Embryonic facial prominence (tissue), 1 donor: Measurements from ENCODE around the gene MYH13.

Source experiments
- DNase-seq: peaks from one replicate; pipeline ENCODE4 v3.0.0-alpha.2; 2016; ENCODE audit errors: extremely low spot score

MYH13 gene

DNA sequence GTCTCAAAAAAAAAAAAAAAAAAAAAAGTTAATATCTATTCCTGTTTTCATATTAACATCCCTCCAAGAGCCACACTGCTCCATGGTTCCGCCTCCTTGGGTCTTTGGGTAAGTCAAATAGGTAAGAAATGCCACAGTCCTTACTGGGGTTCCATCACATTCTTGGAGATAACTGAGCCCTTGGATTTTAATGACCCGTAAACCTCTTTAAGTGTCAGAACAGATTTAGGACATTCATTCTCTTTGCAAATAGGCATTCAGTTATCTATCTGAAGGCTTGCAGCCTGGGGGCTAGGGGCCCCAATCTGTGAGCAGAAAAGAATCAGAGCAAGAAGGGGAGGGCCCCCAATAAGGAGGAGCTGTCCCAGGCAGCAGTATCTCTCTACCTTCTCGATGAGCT is 28.0 kb downstream of the MYH13 start:
- no peak for DNase-seq

DNA sequence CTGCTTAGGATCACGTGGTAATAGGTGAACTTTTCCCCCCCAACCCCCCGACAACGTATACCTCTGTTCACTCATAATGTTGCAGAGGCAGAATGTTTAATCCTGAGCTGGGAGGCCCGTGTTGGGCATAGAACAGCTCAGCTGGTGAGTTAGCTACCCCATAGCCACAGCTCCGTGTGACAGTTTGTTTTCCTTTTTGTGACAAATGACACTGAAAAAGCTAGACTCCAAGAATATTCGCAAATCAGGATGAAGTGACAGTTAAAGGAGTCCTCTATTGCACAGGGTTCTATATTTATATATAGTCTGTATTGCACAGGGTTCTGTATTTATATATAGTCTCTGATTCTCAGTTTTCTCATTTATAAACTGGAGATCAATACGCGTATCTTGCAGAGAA is 33.8 kb downstream of the MYH13 start:
- DNase-seq, result no peak

DNA sequence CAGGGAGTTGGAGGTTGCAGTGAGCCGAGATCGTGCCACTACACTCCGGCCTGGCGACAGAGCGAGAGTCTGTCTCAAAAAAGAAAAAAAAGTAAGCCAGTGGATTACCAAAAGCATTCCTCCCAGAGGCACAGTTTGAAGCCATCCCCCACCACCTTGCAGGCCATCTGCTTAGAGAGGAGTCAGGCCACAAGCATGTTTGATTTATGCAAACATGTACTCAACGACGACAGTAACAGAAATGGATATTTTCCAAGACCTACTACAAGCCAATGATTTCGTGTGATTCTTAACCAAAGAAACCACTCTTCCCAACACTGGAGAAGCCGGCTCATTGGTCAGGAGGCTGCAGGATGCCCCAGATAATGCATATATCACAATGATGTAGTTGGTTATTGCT is 34.8 kb downstream of the MYH13 start:
- no peak for DNase-seq

DNA sequence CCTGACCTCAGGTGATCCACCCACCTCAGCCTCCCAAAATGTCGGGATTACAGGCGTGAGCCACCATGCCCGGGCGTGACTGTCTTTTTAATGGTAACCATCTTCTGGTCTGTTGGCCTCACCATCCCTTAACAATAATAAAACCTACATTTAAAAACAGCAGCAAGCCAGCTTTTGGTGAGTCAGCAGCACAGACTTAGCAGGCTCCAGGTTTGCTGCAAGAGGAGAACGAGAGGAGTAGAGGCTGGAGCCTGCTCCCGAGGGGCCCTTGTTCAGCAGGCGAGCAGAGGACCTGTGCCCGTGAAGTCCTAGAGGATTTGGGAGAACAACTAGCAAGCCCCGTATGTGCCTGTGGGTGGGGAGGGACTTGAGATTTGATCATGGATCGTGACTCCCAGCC is 35.7 kb downstream of the MYH13 start:
- no peak for DNase-seq

GRCh38 chr17:10336393-10336792 is 36.4 kb downstream of the MYH13 start:
- DNase-seq, result no peak

DNA sequence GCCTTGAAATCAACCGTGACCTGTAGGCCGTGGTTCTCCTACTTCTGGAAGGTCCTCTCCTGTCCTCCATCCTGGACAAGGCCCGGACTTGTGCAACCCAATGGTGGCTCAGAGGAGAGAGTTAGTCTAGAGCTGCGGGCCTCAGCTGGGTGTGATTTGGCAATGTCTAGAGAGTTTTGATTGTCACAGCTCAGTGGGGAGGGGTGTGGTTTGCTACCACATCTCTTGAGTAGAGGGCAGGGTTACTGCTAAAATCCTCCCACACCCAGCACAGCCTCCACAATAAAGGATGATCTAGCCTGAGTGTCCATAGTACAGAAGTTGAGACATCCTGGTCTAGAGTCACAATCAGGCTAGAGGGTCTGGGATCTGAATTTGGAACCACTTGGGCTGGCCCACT is 40.3 kb downstream of the MYH13 start:
- no peak for DNase-seq

DNA sequence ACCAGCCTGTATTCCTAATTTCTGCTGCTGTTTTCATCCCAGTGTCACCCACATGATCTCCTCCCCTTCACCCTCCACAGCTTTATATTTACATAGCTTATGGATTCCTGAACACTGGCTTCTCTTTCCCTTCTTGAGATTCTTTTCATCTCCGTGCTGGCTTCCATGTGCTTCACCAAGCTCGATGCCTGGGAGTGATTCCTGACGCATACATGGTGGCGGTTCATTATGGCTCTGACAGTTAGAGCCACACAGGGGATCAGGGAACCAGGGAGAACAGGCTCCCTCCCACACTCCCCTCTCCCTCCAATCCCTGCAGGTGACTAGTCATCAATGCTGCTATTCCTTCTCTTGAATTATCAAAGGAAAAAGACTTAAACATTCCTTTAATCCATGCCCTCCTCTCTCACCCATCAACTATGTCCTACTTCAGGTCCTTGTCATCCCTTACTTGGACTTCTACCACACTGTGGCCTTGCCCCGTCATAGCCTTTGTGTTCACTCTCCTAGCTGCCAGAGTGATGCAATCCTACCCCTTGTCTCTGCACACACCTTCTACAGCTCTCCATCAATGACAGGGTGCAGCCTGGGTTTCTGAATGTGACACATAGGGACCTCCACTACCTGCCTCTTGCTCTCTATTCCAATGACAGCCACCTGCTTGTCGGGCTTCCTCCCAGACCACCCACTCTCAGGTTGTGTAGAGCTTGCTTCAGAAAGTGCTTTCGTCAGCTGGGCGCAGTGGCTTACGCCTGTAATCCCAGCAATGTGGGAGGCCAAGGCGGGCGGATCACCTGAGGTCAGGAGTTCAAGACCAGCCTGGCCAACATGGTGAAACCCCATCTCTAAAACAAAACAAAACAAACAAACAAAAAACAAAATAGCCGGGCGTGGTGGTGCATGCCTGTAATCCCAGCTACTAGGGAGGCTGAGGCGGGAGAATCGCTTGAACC is 43.6 kb downstream of the MYH13 start:
- DNase-seq, result no peak

DNA sequence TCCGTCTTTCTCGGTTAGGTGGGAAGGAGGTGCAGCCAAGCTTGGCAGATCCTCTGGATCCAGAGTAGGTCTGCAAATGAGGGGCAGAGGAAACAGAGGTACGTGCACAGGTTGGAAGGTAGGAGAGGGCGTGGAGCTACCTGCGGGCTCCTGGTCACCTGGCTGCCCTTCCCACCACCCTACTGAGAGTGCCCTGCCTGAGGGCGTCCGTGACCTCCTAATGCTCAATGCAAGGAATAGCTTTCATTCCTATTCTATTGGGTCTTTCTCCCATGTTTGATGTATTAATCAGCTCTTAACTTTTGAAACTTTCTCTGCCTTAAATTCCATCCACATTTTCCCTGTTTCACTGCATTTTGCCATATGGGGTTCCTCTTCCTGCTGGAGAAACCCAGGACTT is 44.6 kb downstream of the MYH13 start:
- no peak for DNase-seq

GRCh38 chr17:10327640-10328039 is 45.2 kb downstream of the MYH13 start:
- peak; percentile 57 for DNase-seq

GRCh38 chr17:10325031-10325695 is 47.6 kb downstream of the MYH13 start:
- DNase-seq, result no peak

- no peak for DNase-seq
These were observed 48.8 kb downstream of the MYH13 start for GRCh38 chr17:10323812-10324610.

DNA sequence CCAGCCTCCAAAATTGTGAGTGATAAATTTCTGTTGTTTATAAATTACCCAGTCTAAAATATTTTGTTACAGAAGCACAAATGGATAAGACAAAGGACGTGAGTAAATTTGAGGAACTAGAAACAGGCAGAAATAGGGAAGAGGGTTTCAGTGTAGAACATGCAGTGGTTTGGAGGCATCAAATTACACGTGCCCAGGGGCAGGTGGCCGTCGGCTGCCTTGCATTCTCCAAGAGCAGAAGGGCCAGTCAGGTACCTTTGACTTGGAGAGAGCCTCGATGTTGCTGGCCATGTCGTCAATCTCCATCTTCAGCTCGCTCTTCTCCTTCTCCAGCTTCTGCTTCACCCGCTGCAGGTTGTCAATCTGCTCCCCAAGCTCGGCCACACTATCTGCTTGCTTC is 54.3 kb downstream of the MYH13 start:
- no peak for DNase-seq

- no peak for DNase-seq
These were observed 55.3 kb downstream of the MYH13 start for GRCh38 chr17:10317543-10317834.

- DNase-seq, result no peak
These were observed 55.8 kb downstream of the MYH13 start for GRCh38 chr17:10316801-10317542.

DNA sequence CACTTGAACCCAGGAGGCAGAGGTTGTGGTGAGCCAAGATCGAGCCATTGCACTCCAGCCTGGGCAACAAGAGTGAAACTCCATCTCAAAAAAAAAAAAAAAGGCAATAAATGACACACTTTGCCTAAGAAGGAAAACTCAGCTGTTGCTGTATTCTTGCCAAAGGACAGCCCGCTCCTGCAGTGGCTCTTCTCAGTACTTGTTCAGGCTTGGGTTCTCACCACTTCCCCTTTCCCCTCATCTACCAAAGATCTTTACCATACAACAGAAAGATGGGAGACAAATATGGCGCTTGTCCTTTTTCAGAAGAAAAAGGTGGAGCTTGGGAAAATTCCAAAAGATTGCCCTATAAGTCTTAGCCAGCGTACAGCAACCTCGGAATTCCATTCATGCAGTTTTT is 58.5 kb downstream of the MYH13 start:
- no peak for DNase-seq

DNA sequence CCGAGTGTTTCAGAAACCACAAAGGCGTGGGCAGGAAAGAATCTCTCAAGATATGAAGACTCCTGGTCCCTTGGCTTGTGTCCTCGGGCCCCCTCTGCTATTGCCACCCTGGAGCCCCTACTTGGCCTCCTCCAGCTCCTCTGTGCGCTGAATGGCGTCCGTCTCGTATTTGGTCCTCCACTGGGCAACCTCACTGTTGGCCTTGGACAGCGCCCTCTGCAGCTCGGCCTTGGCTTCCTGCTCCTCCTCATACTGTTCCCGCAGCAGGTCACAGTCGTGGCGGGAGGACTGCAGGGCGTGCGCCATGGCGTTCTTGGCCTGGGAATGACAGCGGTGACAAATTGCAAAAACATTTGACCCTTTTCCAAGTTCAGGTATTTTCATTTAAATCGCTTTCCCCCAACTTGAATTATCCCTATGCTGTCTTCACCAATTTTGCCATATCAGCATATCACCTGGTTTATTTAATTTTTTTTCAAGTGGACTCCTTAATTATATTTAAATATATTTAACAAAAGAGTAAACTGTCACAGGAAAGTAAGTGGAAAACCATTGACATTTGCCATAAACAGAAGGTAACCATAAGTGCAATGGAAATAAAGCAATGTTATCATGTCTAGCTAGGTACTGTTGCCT is 59.7 kb downstream of the MYH13 start:
- no peak for DNase-seq

GRCh38 chr17:10311131-10311530 is 61.7 kb downstream of the MYH13 start:
- no peak for DNase-seq

DNA sequence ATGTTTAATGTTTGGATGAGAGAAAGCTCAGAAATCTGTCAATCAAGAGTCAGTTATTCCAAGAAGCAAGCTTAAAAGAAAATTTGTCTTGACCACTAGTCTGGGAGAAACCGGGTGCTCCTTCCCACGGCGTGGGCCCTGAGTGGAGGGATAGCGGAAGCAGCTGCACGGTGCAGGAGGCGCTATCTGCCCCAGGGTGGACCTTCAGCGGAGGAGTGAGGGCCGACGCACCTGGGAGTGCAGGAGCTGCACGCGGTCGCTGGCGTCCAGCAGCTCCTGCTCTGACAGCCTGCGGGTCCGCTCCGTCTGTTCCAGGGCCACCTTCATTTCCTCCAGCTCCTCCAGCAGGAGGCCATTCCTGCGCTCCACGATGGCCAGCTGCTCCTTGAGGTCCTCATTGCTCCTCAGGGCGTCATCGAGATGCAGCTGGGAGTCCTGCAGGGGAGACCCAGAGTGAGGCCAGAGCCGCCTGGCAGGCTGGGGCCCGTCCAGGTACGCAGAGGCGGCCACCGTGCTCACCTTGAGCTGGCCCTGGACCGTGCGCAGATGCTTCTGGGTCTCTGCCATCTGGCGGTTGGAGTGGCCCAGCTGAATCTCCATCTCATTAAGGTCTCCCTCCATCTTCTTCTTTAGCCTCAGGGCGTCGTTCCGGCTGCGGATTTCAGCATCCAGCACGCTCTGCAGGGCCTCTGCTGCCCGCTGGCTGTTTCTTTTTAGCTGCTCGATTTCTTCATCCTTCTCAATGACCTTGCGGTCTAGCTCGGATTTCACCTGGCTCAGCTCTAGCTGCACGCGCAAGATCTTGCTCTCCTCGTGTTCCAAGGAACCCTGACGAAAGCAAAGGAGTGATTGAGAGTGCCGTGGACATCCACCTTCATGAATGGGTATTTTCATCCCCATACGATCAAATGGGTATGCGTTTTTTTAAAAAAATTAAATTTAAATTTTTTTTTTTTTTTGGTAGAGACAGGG is 63.5 kb downstream of the MYH13 start:
- no peak for DNase-seq

DNA sequence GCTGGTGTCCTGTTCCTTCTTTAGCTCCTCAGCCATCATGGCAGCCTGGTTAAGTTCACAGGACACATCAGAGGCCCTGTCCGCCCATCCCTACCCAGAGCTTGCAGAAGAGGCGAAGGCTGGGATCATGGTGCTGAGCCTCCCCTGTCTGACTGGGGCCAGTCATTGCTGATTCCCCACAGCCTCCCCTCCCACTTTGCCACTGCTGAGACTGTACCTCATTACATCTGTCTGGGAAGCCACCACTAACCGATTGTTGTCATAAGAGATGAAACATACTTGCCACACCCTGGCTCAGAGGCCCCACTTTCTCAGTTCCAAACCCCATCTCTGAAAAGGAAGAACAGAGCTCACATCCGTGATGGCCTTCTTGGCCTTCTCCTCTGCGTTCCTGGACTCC is 66.2 kb downstream of the MYH13 start:
- no peak for DNase-seq

- DNase-seq, result no peak
These were observed 67.4 kb downstream of the MYH13 start for GRCh38 chr17:10305398-10305797.
